ENCODE measurements around the gene ADAMTSL1. TPM values are rescaled to one million over a fixed set of nuclear protein-coding genes. Genes with fewer than 3 reads are reported as not detected.

Gene ADAMTSL1
- total RNA-seq, 1 experiment from 2014 or later: not detected

DNA sequence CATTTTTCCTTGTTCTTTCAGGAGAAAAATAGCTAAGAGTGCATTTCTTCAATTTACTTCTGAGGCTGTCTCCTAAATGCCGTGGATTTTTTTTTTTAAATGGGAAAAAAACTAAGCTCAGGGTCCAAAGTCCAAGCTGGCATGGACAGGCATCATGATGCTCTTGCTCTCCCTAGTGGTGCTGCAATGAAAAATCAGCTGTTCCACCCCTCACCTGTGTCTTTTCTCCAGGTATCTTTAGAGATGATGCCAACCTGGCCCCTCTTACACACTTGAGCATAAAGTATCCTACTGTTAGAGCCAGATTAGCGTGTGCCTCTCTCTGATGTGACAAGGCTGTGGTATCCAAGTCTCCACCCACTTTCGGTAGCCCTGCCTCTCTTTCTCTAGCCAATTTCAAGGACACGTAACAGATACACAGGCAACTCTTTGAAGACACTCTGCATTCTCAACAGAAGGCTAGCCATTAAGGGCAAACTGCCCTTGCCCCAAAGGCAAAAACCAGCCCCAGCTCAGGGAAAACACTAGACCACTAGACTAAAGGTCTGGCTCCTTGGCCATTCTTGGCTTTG is 350.2 kb downstream of the ADAMTSL1 start:
- Histone ChIP-seq H3K4me3 (replicated peaks in 1 of 2; ENCODE audit: low read depth in 1 of 2, low read length in 2 of 2) (no peak overlapping the region), H4K20me1 (ENCODE audit: insufficient read depth) (no peaks in the 10 kb centered on the region), H3K4me2 (ENCODE audit: low read length) (no peak overlapping the region), H3K9me3 (ENCODE audit: control insufficient read depth in 1 of 2, insufficient read depth in 1 of 2, low read depth in 1 of 2, low read length in 2 of 2) (no peaks in the 10 kb centered on the region), H3K27ac (ENCODE audit: low read depth, low read length) (no peak overlapping the region), H2AFZ (ENCODE audit: low read depth, low read length, poor library complexity, severe bottlenecking) (no peak overlapping the region), H3K4me1 (ENCODE audit: control insufficient read depth in 1 of 2, insufficient read depth in 2 of 2, low read length in 2 of 2) (peaks cover 5 to 9% of the 10 kb centered on the region in 2 experiments; a peak in 3 of 4 replicates), H3K79me2 (ENCODE audit: insufficient read depth, low read length) (no peaks in the 10 kb centered on the region), H3K27me3 (ENCODE audit: insufficient read depth, low read length) (0 out of 2 replicates have a peak, but pooled peaks cover 5% of the 10 kb centered on the region), H3K36me3 (ENCODE audit: control insufficient read depth in 1 of 2, insufficient read depth in 2 of 2, low read length in 2 of 2) (no peaks in the 10 kb centered on the region), H3K9me2 (ENCODE audit: insufficient read depth) (no peaks in the 10 kb centered on the region), H3K9ac (ENCODE audit: low read length) (no peak overlapping the region)
- intact Hi-C loops (cut with micrococcal nuclease): loop anchor here (1.0 to 10.0 kb wide), 2 partner anchors 569 to 1299 kb away; no protein-coding TSS in a partner anchor
- ChIA-PET POLR2A (no interaction called here), CTCF (interaction anchor here (0.7 to 1.2 kb wide), 2 partner anchors 408 to 569 kb away, joined by 4 to 8 read pairs; no protein-coding TSS in a partner anchor), RAD21 (ENCODE audit: low non-redundant PET in 1 of 2, low total read pairs in 2 of 2, uncharacterized antibody in 2 of 2, unreplicated experiment in 2 of 2) (interaction anchor here (0.6 kb wide), 2 partner anchors 350 to 611 kb away, joined by 3 read pairs; no protein-coding TSS in a partner anchor)
- no TSS peak for BruUV-seq (replicated peaks)
- DNase-seq (ENCODE audit: low read depth, low spot score) (no peak), ATAC-seq (peak; percentile 78)
- TF ChIP-seq, protein P1, sequence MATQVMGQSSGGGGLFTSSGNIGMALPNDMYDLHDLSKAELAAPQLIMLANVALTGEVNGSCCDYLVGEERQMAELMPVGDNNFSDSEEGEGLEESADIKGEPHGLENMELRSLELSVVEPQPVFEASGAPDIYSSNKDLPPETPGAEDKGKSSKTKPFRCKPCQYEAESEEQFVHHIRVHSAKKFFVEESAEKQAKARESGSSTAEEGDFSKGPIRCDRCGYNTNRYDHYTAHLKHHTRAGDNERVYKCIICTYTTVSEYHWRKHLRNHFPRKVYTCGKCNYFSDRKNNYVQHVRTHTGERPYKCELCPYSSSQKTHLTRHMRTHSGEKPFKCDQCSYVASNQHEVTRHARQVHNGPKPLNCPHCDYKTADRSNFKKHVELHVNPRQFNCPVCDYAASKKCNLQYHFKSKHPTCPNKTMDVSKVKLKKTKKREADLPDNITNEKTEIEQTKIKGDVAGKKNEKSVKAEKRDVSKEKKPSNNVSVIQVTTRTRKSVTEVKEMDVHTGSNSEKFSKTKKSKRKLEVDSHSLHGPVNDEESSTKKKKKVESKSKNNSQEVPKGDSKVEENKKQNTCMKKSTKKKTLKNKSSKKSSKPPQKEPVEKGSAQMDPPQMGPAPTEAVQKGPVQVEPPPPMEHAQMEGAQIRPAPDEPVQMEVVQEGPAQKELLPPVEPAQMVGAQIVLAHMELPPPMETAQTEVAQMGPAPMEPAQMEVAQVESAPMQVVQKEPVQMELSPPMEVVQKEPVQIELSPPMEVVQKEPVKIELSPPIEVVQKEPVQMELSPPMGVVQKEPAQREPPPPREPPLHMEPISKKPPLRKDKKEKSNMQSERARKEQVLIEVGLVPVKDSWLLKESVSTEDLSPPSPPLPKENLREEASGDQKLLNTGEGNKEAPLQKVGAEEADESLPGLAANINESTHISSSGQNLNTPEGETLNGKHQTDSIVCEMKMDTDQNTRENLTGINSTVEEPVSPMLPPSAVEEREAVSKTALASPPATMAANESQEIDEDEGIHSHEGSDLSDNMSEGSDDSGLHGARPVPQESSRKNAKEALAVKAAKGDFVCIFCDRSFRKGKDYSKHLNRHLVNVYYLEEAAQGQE (IDR thresholded peaks at IDR 0.05; ENCODE audit: low read depth): no peak
- TF ChIP-seq, protein P2, sequence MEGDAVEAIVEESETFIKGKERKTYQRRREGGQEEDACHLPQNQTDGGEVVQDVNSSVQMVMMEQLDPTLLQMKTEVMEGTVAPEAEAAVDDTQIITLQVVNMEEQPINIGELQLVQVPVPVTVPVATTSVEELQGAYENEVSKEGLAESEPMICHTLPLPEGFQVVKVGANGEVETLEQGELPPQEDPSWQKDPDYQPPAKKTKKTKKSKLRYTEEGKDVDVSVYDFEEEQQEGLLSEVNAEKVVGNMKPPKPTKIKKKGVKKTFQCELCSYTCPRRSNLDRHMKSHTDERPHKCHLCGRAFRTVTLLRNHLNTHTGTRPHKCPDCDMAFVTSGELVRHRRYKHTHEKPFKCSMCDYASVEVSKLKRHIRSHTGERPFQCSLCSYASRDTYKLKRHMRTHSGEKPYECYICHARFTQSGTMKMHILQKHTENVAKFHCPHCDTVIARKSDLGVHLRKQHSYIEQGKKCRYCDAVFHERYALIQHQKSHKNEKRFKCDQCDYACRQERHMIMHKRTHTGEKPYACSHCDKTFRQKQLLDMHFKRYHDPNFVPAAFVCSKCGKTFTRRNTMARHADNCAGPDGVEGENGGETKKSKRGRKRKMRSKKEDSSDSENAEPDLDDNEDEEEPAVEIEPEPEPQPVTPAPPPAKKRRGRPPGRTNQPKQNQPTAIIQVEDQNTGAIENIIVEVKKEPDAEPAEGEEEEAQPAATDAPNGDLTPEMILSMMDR (IDR thresholded peaks at IDR 0.05 in 2 of 3, conservative IDR thresholded peaks at IDR 0.05 in 1 of 3; ENCODE audit: borderline replicate concordance in 1 of 3, insufficient read depth in 1 of 3, low read depth in 2 of 3, low read length in 2 of 3): peak; percentile 14 to 49 (median 49); a peak in 4 of 6 replicates
- TF ChIP-seq RAD21 (IDR thresholded peaks at IDR 0.05; ENCODE audit: low read depth) (peak; percentile 60), SIN3A (IDR thresholded peaks at IDR 0.05; ENCODE audit: low read depth) (no peak), EGR1 (IDR thresholded peaks at IDR 0.05; ENCODE audit: low read depth) (no peak)
